GM19397 (cell line): ENCODE data around the gene ADAM29.
"Not testable (repeated sequence)": the region's sequence is repeated elsewhere in the genome, so short reads cannot be mapped to it uniquely, and the experiment has no call there.

Source experiments
- ATAC-seq: cut with Tn5 transposase; IDR thresholded peaks from one replicate; pipeline ENCODE4 v1.9.1; 2021; ENCODE audit warnings: mild to moderate bottlenecking, moderate library complexity; ENCODE audit not compliant: unreplicated experiment

The ADAM29 gene

DNA sequence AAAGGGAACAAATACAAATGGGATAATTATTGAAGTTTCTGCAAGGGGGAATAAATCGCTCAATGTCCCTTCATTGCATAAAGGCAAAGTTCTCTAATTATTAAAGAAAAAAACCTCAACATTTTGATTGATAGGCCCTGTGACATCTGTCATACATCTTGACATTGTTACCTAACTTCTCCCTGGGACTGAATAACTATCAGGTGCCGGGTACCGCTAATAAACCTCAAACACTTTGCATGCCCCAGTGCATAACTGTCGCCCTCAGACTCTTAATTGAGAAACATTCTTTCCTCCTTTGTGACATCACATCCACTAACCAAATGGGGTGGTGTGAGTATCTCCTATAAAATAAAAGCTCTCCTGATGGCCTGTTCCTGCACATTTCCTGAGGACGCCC, at the start of gene ADAM29:
Gene ADAM29, plus strand, starts transcription at position 301 of the 400 bp plus-strand sequence. CDS start 57,168 bp downstream, outside the sequence.
- no peak for ATAC-seq

DNA sequence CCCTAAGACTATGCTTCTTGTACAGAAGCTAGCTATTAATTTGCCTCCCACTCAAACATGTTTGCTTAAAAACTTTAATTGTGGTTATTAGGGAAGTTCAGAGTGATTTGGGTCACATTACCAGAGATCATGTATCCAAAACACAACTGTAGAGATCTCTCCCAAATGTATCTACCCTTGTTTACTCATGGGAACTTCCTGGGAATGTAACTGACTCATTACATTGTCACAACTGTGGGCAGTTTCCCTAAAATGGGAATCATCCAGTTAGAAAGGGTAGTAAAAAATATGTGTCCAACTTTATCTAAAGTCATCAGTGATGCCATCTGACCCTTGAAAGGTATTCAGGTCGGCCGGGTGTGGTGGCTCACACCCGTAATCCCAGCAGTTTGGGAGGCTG, 48.8 kb upstream of the ADAM29 start:
- no peak for ATAC-seq

DNA sequence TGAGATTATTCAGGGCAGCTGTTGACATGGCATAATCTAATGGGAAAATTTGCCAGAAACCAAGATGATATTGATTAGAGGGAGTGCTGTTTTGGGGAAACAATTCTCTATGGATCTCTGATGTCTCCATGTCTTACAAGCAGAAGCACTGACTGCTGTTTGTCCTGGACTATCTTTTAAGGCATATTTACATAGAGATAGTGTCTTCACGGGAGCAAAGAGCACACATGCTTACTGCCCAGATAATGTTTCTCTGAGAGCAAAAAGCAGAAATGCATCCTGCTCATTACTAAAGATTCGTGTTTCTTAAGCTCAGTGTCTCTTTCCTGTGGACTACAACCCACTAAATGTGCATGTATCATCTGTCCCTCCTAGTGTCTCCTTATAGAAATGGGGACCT, 47.8 kb upstream of the ADAM29 start:
- ATAC-seq: no peak

DNA sequence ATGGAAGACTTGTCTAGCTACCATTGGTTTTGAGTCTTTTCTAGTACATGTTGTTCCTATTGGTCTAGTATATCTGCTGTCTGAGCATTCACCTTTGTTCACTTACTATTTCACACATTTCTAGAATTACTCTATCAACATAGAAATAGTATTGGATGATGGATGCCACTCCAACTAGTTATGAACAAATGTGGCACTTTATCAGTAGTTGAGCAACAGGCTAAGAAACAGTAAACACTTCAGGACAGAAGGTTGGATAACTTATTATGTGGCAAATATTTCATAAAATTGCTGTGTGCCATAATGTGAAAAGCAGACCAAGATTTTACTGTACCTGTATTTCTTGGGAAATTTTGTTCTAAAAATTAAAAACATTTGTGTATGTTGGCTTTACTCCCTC, 46.8 kb upstream of the ADAM29 start:
- ATAC-seq: no peak

DNA sequence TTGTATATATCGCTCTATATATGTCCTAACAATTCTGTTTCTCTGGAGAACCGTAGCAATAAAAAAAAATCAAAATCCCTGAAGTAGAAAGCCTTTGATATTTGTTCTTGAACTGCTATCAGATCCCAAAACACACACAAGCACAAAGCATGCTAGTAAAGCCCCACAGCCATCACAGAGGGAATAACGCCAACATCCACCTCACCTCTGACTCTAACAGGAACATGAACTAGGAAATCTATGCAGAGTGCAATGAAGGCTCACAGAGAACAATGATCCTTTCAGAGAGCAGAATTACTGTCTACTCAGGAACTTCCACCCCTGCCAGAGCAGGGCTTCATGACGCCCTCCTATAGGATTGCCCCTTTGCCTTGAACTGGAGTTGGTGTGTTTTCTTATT, 45.0 kb upstream of the ADAM29 start:
- not testable (repeated sequence) for ATAC-seq

DNA sequence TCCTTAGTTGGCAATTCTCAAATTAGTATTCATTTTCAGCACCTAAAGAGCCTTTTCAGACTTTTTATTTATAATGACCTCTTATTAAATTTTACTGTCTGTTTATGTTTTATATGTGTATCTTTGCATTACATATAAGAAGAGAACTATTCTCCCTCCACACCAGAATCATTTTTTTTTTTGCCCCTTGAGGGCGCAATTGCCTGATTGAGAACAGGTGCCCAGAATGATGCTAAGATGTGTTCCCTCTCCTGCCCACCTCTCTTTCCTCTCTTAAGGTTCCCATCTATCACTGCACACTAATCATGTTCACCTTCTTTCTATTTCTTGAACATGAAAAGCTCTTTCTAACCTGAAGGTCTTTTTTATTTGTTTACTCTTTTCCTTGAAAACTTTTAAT, 44.2 kb upstream of the ADAM29 start:
- ATAC-seq: no peak

DNA sequence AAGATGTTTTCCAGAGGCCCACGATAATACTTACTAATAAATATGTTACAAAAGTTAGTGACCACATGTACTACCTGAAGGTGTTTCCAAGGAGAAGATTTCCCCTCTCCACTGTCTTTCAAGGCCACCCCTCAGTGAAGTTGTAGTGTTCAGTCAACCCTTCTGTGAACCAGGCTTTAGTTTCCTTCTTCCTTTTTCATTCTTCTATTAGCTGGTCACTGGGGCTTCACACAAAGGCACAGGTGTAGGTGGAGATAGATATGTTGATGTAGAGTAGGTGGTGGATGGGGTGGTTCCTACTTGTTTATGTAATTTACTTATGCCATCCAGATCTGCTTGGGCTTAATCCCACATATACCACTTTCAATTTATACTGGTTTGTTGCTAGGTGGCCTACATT, 43.3 kb upstream of the ADAM29 start:
- no peak for ATAC-seq

DNA sequence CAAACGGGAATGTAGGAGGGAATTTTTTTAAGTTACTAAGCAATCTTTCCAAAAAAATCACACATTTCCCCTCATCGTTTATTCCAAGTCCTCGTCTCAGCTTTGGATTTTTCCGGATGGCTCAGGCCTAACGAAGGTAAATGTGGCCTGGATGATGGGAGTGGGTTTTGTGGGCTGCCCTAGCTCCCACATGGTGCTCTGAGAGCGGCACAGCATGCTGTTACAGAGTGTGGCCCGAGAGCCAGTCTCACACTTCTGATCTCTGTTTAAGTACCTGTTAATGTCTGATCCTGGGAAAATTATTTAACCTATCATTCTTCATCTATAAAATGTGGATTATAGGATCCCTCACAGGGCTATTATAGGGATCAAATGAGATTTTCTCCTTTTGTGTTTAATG, 38.2 kb upstream of the ADAM29 start:
- no peak for ATAC-seq

DNA sequence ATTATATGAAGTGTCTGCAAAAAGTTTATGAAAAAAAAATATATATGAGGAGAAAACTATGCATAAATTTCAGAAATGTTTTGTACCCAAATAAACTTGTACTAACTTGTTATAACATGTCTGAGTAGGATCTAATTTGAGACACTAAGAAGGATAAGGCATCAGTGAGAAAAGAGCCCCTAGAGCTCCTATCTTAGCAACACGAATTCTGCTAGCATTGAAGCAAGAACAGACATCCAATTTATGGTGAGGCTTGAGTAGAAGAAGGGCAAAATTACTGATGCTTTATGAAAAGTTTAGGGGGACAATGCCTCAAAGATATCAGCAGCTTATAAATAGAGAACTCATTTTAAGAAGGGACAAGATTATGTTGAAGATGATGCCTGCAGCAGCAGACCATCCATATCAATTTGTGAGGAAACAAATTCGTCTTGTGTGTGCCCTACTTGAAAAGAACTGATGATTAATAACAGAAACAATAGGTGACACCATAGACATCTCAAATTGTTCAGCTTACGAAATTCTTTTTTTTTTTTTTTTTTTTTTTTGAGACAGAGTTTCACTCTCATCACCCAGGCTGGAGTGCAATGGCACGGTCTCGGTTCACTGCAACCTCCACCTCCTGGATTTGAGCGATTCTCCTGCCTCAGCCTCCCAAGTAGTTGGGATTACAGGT, 35.7 kb upstream of the ADAM29 start:
- no peak for ATAC-seq

DNA sequence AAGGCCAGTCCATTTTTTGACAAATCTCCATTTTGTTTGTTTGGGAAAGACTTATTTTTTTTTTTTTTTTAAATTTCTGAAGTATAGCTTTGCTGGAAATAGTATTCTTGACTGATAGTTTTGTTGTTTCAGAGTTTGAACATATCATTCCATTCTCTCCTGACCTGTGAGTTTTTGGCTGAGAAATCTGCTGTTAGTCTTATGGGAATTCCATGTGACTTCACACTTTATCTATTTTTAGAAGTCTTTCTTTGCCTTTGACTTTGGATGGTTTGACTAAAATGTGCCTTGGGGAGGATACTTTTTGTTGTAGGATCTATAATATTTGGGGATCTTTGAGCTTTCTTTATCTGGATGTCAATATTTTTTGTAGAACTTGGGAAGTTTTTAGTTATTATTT, 10.7 kb upstream of the ADAM29 start:
- ATAC-seq: no peak

DNA sequence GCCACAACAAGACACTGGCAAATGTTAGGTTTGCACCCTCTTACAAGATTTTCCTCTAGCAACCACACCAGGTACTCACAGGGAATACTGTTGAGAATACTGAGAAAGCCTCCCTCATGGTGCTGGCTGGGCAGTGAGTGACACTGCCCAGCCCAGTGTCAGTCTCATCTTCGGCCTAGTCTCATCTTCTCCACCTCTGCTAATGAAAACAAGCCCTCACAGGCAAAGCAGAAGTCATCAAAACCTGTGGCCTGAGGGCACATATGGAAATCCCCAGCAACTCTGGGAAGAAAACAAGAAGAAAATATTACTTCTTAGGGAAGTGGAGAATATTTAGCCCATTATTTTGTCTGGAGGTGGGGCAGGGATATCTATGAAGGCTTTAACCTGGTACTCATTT, 7.9 kb upstream of the ADAM29 start:
- no peak for ATAC-seq

DNA sequence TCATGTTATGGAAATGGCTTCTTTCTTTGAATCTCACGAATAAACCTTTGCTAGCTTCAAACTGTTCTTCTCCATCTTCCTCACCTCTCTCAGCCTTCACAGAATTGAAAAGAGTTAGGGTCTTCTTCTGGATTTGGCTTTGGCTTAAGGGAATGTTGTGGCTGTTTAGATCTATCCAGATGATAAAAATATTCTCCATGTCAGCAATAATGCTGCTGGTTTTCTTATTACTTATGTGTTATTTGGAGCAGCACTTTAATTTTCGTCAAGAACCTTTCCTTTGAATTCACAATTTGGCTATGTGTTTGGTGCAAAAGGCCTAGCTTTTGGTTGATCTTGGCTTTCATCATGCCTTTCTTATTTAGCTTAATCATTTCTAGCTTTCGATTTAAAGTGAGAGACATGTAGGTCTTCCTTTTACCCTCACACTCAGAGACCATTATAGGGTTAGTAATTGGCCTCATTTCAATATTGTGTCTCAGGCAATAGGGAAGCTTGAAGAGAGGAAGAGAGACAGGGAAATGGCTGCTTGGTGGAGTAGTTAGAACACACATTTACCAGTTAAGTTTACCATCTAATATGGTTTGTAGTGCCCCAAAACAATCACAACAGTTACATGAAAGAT, 5.1 kb upstream of the ADAM29 start:
- no peak for ATAC-seq

DNA sequence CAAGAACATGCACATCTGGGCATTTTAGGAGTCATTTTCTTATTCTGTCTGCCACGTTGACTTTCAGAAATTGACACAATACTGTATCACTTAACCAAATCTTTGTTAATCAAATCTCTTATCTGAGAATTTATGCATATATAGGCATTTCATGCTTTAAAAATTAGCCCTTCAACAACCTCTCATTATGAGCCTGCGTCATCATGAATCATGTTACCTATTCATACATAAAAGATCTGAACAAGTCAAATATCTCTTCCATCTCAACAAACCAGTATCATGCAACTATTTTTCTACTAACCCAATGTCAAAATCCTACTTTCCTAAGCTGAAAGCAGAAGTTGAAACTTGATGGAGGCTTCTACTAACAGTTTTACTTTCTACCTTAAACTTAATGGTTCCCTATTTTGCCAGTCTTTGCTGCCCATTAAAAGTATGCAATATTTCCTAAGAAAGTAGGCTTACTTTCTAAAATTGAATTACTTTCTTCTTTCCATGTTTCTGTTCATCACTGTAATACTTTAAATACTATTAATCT, 1.8 kb downstream of the ADAM29 start:
- ATAC-seq: no peak

DNA sequence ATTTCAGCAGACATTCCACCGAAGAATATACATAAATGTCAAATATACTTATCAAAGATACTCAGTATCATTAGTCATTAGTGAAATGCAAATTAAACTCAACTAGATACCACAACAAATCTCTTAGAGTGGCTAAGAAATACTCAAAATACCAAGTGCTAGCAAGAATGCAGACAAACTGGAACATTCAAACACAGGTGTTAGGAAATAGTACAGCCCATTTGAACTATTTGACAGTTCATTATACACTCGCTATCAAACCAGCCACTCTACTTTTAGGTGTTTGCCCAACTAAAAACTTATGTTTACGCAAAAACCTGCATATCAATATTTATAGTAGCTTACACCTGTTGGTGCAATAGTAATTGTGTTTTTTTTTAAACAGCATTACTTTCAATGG, 8.8 kb downstream of the ADAM29 start:
- no peak for ATAC-seq

DNA sequence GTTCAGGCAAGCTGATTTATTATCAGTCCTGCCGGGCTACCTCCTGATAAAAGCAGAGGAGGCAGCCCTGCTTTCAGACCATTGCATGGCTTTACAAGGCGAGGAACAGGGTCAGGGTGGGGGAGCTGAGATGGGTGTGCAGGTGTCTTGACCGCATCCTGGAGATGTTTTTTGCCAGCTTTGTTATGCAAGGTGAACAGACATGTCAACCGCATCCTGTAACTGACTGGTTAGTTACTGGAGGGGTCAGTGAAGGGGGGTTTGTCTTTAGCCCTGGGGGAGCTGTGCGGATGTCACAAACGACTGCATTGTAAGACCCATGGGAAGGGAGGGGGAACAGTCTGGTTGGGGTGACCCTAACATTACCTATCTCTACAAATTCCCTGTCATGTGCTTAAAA, 10.0 kb downstream of the ADAM29 start:
- no peak for ATAC-seq

DNA sequence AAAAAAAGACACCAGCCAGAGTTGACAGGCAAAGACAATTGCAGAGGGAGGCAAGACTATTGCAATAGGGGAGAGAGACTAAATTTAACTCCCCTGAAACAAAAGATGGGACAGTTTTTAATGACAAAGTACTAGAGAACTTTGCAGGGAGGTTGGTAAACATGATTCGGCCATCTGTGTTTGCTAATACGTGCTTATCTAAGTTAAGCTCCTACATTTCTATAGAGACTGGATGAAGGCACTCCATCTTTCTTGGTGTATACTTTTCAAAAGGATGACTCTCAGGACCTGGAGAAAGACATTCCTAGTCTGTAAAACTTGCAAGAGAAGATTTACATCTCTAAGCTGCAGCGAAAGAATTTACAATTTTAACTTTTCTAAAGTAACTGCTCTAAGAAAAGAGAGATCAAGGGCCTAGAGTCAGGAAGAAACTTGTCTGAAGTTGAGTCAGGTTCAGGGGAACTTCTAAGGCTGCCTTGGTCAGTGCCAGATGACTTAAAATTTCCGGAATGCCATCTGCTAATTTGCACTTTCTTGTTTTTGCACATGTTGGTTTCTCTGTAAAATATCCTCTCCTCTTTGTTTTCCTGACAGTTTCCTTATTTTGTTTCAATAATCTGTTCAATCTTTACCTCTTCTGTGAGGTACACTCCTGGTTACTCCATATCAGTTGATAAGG, 10.6 kb downstream of the ADAM29 start:
- ATAC-seq: no peak

DNA sequence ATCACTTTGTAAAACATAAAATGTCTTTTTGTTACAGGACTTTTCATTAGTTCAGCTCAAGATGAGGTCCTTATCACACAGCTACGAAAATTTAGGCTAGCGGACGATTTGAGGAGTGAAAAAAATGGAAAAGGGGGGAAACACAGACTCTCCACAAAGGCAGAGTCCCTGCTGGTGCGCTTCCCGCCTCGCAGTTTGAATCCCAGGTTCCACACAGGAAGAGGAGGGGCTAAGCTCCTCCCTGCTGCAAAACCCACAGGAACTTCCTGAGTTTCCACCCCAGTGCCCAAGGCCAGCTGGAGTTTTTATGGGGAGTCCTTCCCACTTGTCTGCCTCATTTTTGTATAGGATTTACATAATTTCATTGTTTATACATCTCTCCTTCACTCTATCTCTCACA, 11.2 kb downstream of the ADAM29 start:
- no peak for ATAC-seq

DNA sequence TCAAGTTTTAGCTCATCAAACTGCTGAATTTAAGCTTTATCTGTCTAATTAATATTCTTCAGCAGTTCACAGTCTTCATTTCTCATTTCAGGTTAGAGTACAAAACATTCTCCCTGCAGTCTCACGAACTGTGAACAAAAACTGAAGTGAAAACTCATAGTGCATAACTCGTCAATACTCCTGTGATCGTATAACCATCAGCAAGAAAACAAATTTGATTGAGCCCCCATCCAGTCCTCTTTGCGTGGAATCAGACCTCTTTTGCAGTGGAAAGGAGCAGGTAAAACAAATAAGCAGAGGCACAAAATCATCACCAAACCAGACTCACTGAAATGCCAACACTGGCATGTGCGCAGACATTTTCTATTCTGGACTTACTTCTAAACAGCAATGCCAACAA, 12.7 kb downstream of the ADAM29 start:
- ATAC-seq: no peak

DNA sequence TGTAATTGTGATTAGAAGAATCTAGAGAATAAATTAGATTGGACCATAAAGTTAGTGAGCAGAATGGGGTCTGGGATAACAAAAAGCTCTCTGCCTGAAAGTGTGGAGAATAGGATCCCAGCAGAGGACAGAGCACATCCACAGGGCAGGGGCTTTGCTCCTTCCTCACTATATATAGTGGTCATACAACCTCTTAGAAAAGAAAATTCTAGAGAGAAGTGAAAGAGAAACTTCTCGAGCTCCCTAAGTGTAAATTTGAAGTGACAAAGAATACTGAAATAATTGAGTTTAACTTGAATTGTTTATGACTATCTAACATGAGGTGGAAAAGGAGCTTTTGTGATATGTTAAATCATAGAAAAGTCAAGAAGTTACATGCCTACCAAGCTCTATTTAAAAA, 14.9 kb downstream of the ADAM29 start:
- no peak for ATAC-seq

DNA sequence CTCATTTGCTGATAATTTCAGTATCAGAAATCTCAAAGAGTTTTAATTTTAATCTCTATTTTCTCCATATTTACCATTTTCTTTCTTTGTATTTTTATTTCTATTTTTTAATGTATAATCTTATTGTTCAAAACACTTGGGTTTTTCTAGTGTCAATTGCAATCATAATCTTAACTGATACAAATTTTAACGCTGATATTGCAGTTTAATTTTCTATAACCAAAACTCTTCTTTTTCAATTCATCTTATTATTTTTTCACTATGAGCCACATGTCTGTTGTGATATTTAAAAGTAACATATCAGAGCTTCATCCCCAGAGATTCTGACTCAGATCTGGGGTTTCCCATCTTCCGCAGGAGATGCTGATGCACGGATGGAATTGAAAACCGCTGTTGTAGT, 16.2 kb downstream of the ADAM29 start:
- ATAC-seq: no peak

DNA sequence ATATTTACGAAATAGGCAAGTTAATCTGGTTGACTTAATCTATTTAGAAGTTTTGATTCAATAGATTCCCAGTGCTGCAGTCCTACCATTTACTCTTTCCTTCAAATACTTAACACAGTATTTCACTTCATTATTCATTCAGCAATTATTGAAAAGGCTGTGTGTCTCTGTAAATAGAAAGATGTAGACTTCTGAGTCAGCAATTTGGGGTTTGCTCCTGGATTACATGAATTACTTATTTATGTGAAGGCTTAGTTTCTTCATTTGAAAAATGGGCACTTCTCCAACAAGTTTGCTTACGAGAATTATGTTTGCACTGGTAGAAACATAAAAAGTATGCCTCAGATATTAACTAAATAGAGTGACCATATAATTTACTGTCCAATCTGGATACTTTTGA, 17.4 kb downstream of the ADAM29 start:
- no peak for ATAC-seq

DNA sequence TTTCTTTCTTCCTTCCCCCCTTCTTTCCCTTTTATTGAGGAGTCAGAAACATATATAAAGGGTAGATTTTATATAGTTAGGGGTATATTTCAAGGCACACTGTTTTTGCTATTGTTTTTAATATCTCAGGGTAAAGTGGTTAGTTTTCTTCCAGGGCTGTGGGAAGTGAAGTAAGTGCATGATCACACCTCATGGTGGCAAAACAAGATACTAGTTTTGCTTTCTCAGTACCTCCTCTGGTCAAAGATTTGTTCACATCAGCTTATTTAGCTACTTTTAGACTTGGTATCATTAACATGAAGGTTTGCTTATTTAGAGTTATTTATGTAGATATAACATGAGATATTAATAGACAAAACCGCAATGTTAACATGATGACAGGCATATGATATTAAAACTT, 21.8 kb downstream of the ADAM29 start:
- ATAC-seq: no peak
